Lower leg skin (tissue), 3 donors: ENCODE data around the gene SLC15A1.

ENCODE experiments used
- CTCF ChIP-seq, 3 donors: fragments of 450-650 bp; IDR thresholded peaks; one replicate each; pipeline ENCODE4 v1.5.1; 2016; ENCODE audit warnings: antibody characterized with exemption in 3 of 3, mild to moderate bottlenecking in 3 of 3, moderate library complexity in 2 of 3
- POLR2A ChIP-seq, 2 donors: fragments of 450-650 bp; IDR thresholded peaks; one replicate each; pipeline ENCODE4 v1.6.1; 2016 to 2017; ENCODE audit warnings: antibody characterized with exemption in 2 of 2, mild to moderate bottlenecking in 1 of 2, moderate library complexity in 1 of 2

- TF ChIP-seq CTCF (IDR thresholded peaks at IDR 0.05) (no peak), POLR2A (IDR thresholded peaks at IDR 0.05) (no peak)
Observed at GRCh38 chr13:98800078-98800477, 47.6 kb upstream of the SLC15A1 start.
